HUES64 (cell line): Measurements from ENCODE around the gene ADCK1. TPM values are rescaled to one million over a fixed set of nuclear protein-coding genes. Genes with fewer than 3 reads are reported as not detected.
A peak's percentile ranks its signal among the peaks of the same experiment; 100 is the strongest.
"Not testable (repeated sequence)": the region's sequence is repeated elsewhere in the genome, so short reads cannot be mapped to it uniquely, and the experiment has no call there.

ENCODE experiments used
- H3K27ac ChIP-seq: 2 replicates; pipeline ENCODE4 v1.7.0; 2013; ENCODE audit warnings: low read depth, low read length, inconsistent platforms
- H3K27me3 ChIP-seq: 2 replicates; pipeline ENCODE4 v1.6.1; 2013; ENCODE audit warnings: mild to moderate bottlenecking, low read length; ENCODE audit not compliant: insufficient read depth
- H3K36me3 ChIP-seq: 2 replicates; pipeline ENCODE4 v1.6.1; 2013; ENCODE audit warnings: mild to moderate bottlenecking, low read length; ENCODE audit not compliant: insufficient read depth
- H3K4me1 ChIP-seq: 2 replicates; pipeline ENCODE4 v1.6.1; 2013; ENCODE audit warnings: mild to moderate bottlenecking, low read length, moderate library complexity; ENCODE audit not compliant: insufficient read depth
- H3K4me3 ChIP-seq: 2 replicates; pipeline ENCODE4 v1.5.1; 2013; ENCODE audit warnings: mild to moderate bottlenecking, low read length, moderate library complexity
- H3K9ac ChIP-seq: 2 replicates; pipeline ENCODE4 v1.6.1; 2013; ENCODE audit warnings: mild to moderate bottlenecking, low read depth, low read length
- H3K9me3 ChIP-seq: 2 replicates; pipeline ENCODE4 v1.6.1; 2013; ENCODE audit warnings: low read depth, low read length; ENCODE audit not compliant: insufficient read depth
- WGBS: fragments of 150-250, 120-280 bp; methylation state at CpG from one replicate; pipeline ENCODE4 v1.1.7; 2013; ENCODE audit warnings: missing lambda C conversion rate; 5-methylcytosine and 5-hydroxymethylcytosine counted together
- polyA plus RNA-seq, 2 experiments: library from polyadenylated mRNA; stranded (reverse); fragments of 50-300 nt; gene quantifications; one replicate each; pipeline ENCODE4 v1.2.3, GENCODE V29; 2013

ADCK1 gene
- polyA plus RNA-seq (2013, experiment 1 of 2) = 8.0 TPM
- polyA plus RNA-seq (2013, experiment 2 of 2) = 10.1 TPM

- Histone ChIP-seq H3K27ac (peak within 1 kb of the TSS; percentile 66; the same call in 1 of the 2 replicates), H3K4me1 (peaks cover 10% of the 10 kb centered on the region), H3K4me3 (peak within 1 kb of the TSS; percentile 77), H3K36me3 (no peaks in the 10 kb centered on the region), H3K27me3 (no peaks in the 10 kb centered on the region), H3K9me3 (no peaks in the 10 kb centered on the region), H3K9ac (peak within 1 kb of the TSS; percentile 80)
- WGBS = 3% methylated on average over 66 of the region's 66 CpGs
Measured at GRCh38 chr14:77799863-77800730, at the start of gene ADCK1. ADCK1 (plus strand) TSS chr14:77800109; CDS start chr14:77818979, 18,870 bp downstream.

GRCh38 chr14:77752266-77752665, 47.6 kb upstream of the ADCK1 start:
- H3K36me3 ChIP-seq = peaks cover 74% of the 10 kb centered on the region

GRCh38 chr14:77752799-77753516, 47.0 kb upstream of the ADCK1 start:
- Histone ChIP-seq H3K27me3 (no peaks in the 10 kb centered on the region), H3K9me3 (peaks cover 2% of the 10 kb centered on the region; the same call in 1 of the 2 replicates), H3K36me3 (peaks cover 76% of the 10 kb centered on the region), H3K4me3 (no peak overlapping the region), H3K27ac (no peak overlapping the region), H3K9ac (no peak overlapping the region), H3K4me1 (no peaks in the 10 kb centered on the region)
- 96% methylated on average over 2 of the region's 3 CpGs for WGBS

More at GRCh38 chr14:77752266-77752665, 47.6 kb upstream of the ADCK1 start:
- Histone ChIP-seq H3K4me1 (no peaks in the 10 kb centered on the region), H3K9ac (no peak overlapping the region), H3K4me3 (no peak overlapping the region), H3K9me3 (peaks cover 2% of the 10 kb centered on the region; the same call in 1 of the 2 replicates), H3K27ac (no peak overlapping the region), H3K27me3 (no peaks in the 10 kb centered on the region)
- WGBS = 100% methylated on average over 2 of the region's 2 CpGs

GRCh38 chr14:77760381-77761204, 39.3 kb upstream of the ADCK1 start, which contains the start of gene SNW1:
SNW1 (minus strand) TSS chr14:77761156; CDS start chr14:77761127, 29 bp downstream.
- Histone ChIP-seq H3K27ac (peak within 1 kb of the TSS; percentile 91), H3K9ac (peak within 1 kb of the TSS; percentile 90), H3K27me3 (no peaks in the 10 kb centered on the region), H3K36me3 (peaks cover 15% of the 10 kb centered on the region), H3K4me1 (peaks cover 19% of the 10 kb centered on the region), H3K4me3 (peak within 1 kb of the TSS; percentile 86), H3K9me3 (no peaks in the 10 kb centered on the region)
- WGBS = under 1% methylated on average over 59 of the region's 60 CpGs

- Histone ChIP-seq H3K27me3 (no peaks in the 10 kb centered on the region), H3K9ac (peak overlapping the region; percentile 90; the same call in 1 of the 2 replicates), H3K4me3 (peak overlapping the region; percentile 86), H3K36me3 (peaks cover 15% of the 10 kb centered on the region), H3K4me1 (peaks cover 19% of the 10 kb centered on the region), H3K27ac (peak overlapping the region; percentile 8; the same call in 1 of the 2 replicates), H3K9me3 (no peaks in the 10 kb centered on the region)
- 7% methylated on average over 22 of the region's 24 CpGs for WGBS
Measured at GRCh38 chr14:77761205-77761931, 38.5 kb upstream of the ADCK1 start.

- no peaks in the 10 kb centered on the region for H3K27me3 ChIP-seq
- WGBS = 25% methylated on average over 1 of the region's 1 CpG
- H3K4me3 ChIP-seq = no peak overlapping the region
- no peak overlapping the region for H3K9ac ChIP-seq
- H3K4me1 ChIP-seq = peaks cover 19% of the 10 kb centered on the region
- peaks cover 6% of the 10 kb centered on the region; the same call in 1 of the 2 replicates for H3K36me3 ChIP-seq
- H3K27ac ChIP-seq = peak overlapping the region; percentile 31; the same call in 1 of the 2 replicates
- H3K9me3 ChIP-seq = no peaks in the 10 kb centered on the region
Measured at GRCh38 chr14:77763316-77763715, 36.6 kb upstream of the ADCK1 start.

GRCh38 chr14:77763978-77764377, 35.9 kb upstream of the ADCK1 start:
- no peak overlapping the region for H3K9ac ChIP-seq
- H3K9me3 ChIP-seq = no peaks in the 10 kb centered on the region
- no peaks in the 10 kb centered on the region for H3K36me3 ChIP-seq
- no peaks in the 10 kb centered on the region for H3K27me3 ChIP-seq
- peak overlapping the region; percentile 67; the same call in 1 of the 2 replicates for H3K27ac ChIP-seq
- no peak overlapping the region for H3K4me3 ChIP-seq
- peaks cover 19% of the 10 kb centered on the region for H3K4me1 ChIP-seq
- 93% methylated on average over 3 of the region's 3 CpGs for WGBS

GRCh38 chr14:77768442-77769069, 31.4 kb upstream of the ADCK1 start:
- not testable (repeated sequence) for H3K27me3 ChIP-seq, H3K4me3 ChIP-seq, H3K4me1 ChIP-seq, H3K9ac ChIP-seq, H3K9me3 ChIP-seq, H3K36me3 ChIP-seq, H3K27ac ChIP-seq
- 92% methylated on average over 2 of the region's 2 CpGs for WGBS

GRCh38 chr14:77773966-77774365, 25.9 kb upstream of the ADCK1 start:
- not testable (repeated sequence) for H3K4me3 ChIP-seq, H3K9me3 ChIP-seq, H3K36me3 ChIP-seq, H3K27ac ChIP-seq, H3K27me3 ChIP-seq, H3K4me1 ChIP-seq, H3K9ac ChIP-seq
- WGBS = 86% methylated on average over 3 of the region's 4 CpGs

- no peaks in the 10 kb centered on the region for H3K9me3 ChIP-seq
- H3K27me3 ChIP-seq = no peaks in the 10 kb centered on the region
- no peaks in the 10 kb centered on the region for H3K36me3 ChIP-seq
- H3K4me1 ChIP-seq = peaks cover 16% of the 10 kb centered on the region
- H3K27ac ChIP-seq = no peak overlapping the region
- no peak overlapping the region for H3K4me3 ChIP-seq
- H3K9ac ChIP-seq = no peak overlapping the region
Measured at GRCh38 chr14:77782202-77782601, 17.7 kb upstream of the ADCK1 start.
